ENCODE results near the gene GALNT14. TPM values are rescaled to one million over a fixed set of nuclear protein-coding genes. Genes with fewer than 3 reads are reported as not detected.

The GALNT14 gene
- total and polyA plus RNA-seq, 2 of the 8 experiments (the other 6 are each of a cell fraction or from before 2014, with no cell fraction given) = 13.0 to 13.7 TPM

DNA sequence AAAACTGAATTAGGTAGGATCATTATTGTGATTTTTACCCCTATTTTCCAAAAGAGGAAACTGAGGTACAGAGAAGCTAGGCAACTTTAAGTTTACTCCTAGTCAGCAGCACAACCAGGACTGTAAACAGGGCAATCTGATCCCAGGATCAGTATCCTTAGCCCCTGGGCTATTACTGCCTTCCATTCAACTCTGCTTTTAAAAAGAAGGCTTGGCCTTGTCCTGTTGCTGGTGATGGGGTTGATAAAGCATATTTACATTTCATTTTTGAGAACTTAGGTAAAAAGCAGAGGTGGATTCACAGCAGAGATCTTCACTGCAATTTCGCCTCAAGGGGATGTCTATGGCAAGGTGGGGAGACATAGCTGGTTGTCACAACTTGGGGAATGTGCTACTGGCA lies 148.5 kb downstream of the GALNT14 start (continued):
- no peak for TF ChIP-seq RBBP5 (IDR thresholded peaks at IDR 0.05; ENCODE audit: borderline replicate concordance, low read depth, low read length)

Data from H1 (cell line).